ENCODE measurements around the gene OTUB2. TPM values are rescaled to one million over a fixed set of nuclear protein-coding genes. Genes with fewer than 3 reads are reported as not detected.

The OTUB2 gene
- total and polyA plus RNA-seq, 4 donors, result 0.28 to 0.92 (median 0.63) TPM

DNA sequence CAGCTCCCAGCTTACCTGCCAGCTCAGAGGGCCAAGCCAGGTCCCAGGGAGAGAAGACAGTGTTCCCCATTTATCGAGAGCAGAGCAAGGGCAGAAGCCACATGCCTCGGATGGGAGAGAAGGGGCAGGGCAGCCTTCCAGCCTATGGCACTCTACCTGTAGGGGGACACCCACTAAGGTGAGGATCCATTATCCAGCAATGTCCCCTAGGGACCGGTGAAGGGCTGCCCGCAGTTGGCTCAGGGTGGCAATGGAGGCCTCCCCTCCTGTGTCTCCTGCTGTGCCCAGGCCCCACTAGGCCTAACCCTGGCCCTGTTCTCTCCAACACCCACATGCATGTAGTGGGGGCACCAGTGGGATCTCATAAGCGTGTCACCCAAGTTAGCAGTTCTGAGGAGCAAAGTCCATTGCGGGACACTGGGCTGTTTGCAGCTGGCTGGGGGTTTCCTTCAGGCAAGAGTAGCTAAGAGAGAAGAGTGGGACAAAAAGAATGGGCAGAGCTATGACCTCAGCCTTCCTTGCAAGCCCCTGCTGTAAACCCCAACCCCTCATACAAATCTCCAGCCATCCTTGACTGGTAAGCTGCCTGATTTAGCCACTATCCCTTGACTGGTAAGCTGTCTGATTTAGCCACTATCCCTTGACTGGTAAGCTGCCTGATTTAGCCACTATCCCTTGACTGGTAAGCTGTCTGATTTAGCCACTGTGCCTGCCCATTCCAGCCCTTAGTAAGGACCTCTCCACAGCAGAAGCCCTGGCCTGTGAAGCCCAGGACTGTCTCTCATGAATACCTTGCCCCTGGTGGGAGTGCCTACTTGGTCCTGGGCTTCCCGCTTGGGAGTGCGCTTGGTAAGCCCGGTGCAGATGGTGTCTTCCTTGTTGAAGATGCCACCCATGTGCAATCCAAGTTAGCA is 44.6 kb upstream of the OTUB2 start:
- no peaks in the 10 kb centered on the region for H3K4me1 ChIP-seq (ENCODE audit: control insufficient read depth in 4 of 4, insufficient read depth in 4 of 4, low read length in 3 of 4)
- H3K27ac ChIP-seq (ENCODE audit: low read depth in 1 of 2, low read length in 2 of 2), result no peak overlapping the region
- no peaks in the 10 kb centered on the region for H3K36me3 ChIP-seq (ENCODE audit: control insufficient read depth in 4 of 4, insufficient read depth in 3 of 4, low read depth in 1 of 4, low read length in 3 of 4)
- WGBS, result 93% methylated on average over 9 of the region's 9 CpGs
- no peak for TF ChIP-seq MAX (IDR thresholded peaks at IDR 0.05)
- TF ChIP-seq TAF1 (conservative IDR thresholded peaks at IDR 0.05), result no peak
- no peak for TF ChIP-seq JUND (IDR thresholded peaks at IDR 0.05)
- TF ChIP-seq, protein P1, sequence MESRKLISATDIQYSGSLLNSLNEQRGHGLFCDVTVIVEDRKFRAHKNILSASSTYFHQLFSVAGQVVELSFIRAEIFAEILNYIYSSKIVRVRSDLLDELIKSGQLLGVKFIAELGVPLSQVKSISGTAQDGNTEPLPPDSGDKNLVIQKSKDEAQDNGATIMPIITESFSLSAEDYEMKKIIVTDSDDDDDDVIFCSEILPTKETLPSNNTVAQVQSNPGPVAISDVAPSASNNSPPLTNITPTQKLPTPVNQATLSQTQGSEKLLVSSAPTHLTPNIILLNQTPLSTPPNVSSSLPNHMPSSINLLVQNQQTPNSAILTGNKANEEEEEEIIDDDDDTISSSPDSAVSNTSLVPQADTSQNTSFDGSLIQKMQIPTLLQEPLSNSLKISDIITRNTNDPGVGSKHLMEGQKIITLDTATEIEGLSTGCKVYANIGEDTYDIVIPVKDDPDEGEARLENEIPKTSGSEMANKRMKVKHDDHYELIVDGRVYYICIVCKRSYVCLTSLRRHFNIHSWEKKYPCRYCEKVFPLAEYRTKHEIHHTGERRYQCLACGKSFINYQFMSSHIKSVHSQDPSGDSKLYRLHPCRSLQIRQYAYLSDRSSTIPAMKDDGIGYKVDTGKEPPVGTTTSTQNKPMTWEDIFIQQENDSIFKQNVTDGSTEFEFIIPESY (IDR thresholded peaks at IDR 0.05), result no peak
- no peak for TF ChIP-seq EGR1 (IDR thresholded peaks at IDR 0.05; ENCODE audit: low read depth in 2 of 2)
- no peaks in the 10 kb centered on the region for H3K9me3 ChIP-seq (ENCODE audit: control insufficient read depth in 4 of 4, low read length in 3 of 4)
- no peaks in the 10 kb centered on the region for H3K27me3 ChIP-seq (ENCODE audit: control insufficient read depth in 4 of 4, insufficient read depth in 4 of 4, low read length in 3 of 4)
- H3K9ac ChIP-seq (ENCODE audit: low read depth in 1 of 2, low read length in 2 of 2), result no peak overlapping the region
- no peak for DNase-seq (ENCODE audit: low spot score)
- H3K4me3 ChIP-seq (ENCODE audit: low read depth in 1 of 3, low read length in 3 of 3), result no peak overlapping the region

DNA sequence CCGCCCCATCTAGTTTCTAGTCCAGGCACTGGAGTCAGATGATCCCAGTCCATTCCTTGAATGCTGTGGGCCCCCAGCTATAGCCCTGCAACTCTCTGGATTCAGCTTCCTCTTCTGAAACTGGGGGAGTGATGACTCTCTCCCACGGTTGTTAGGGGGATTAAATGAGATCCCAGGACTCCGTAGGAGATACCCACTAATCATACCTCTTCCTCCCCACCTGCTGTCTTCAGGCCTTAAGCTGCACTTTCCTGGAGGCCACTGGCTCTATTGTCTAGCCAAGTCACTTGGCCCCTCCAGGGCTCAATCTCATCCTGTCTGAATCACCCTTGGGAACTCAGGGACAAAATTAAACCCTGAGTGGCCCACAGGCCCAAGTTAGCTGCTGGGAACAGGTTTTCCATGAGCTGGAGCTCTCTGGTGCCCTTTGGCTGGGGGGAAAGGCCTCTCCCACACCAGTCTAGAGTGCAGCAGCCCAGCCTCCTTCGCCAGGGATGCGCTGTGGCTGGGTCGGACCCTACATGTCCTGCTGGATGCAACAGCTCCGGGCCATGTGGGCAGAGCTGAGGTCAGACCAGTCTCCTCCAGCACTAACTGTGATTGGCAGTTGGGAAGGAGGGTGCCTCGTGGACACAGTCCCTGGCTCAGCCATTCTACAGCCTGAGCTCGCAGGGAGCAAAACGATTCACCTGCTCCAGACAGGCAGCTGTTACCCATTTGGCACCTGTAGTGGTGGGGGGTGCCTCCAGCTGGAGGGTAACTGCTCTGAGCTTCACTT is 43.7 kb upstream of the OTUB2 start:
- 88% methylated on average over 10 of the region's 10 CpGs for WGBS
- Histone ChIP-seq H3K4me3 (ENCODE audit: low read depth in 1 of 3, low read length in 3 of 3) (no peak overlapping the region), H3K9ac (ENCODE audit: low read depth in 1 of 2, low read length in 2 of 2) (no peak overlapping the region), H3K36me3 (ENCODE audit: control insufficient read depth in 4 of 4, insufficient read depth in 3 of 4, low read depth in 1 of 4, low read length in 3 of 4) (no peaks in the 10 kb centered on the region), H3K9me3 (ENCODE audit: control insufficient read depth in 4 of 4, low read length in 3 of 4) (no peaks in the 10 kb centered on the region), H3K27me3 (ENCODE audit: control insufficient read depth in 4 of 4, insufficient read depth in 4 of 4, low read length in 3 of 4) (no peaks in the 10 kb centered on the region), H3K4me1 (ENCODE audit: control insufficient read depth in 4 of 4, insufficient read depth in 4 of 4, low read length in 3 of 4) (no peaks in the 10 kb centered on the region), H3K27ac (ENCODE audit: low read depth in 1 of 2, low read length in 2 of 2) (no peak overlapping the region)
- DNase-seq (ENCODE audit: low spot score), result no peak
- TF ChIP-seq RAD21 (IDR thresholded peaks at IDR 0.05) (no peak), HNF4A (conservative IDR thresholded peaks at IDR 0.05) (no peak), MAX (IDR thresholded peaks at IDR 0.05) (no peak), ATF3 (IDR thresholded peaks at IDR 0.05) (no peak), EGR1 (IDR thresholded peaks at IDR 0.05; ENCODE audit: low read depth in 2 of 2) (no peak), SP1 (IDR thresholded peaks at IDR 0.05) (no peak), FOXA1 (IDR thresholded peaks at IDR 0.05) (no peak), NR2F2 (IDR thresholded peaks at IDR 0.05) (no peak), TAF1 (conservative IDR thresholded peaks at IDR 0.05) (no peak), FOXA2 (IDR thresholded peaks at IDR 0.05) (no peak), REST (IDR thresholded peaks at IDR 0.05) (no peak), GABPA (IDR thresholded peaks at IDR 0.05 in 1 of 2, conservative IDR thresholded peaks at IDR 0.05 in 1 of 2) (no peak), YY1 (IDR thresholded peaks at IDR 0.05) (no peak)
- TF ChIP-seq, protein P1 (IDR thresholded peaks at IDR 0.05), result no peak
